NCI-H82 (cell line): ENCODE results near the gene CDKN1A.
A peak's percentile ranks its signal among the peaks of the same experiment; 100 is the strongest.

Source experiments
- DNase-seq: peaks from one replicate; lab custom pipeline; 2025; lab: John Stamatoyannopoulos, UW

The CDKN1A gene

GRCh38 chr6:36677059-36677749 lies 1.3 kb upstream of the CDKN1A start:
- DNase-seq = no peak

GRCh38 chr6:36677753-36678487 lies 594 bp upstream of the CDKN1A start:
- DNase-seq = no peak

- peak; percentile 35 for DNase-seq
Measured at GRCh38 chr6:36679043-36679833, 724 bp downstream of the CDKN1A start.

GRCh38 chr6:36682328-36683144 lies 4.0 kb downstream of the CDKN1A start:
- DNase-seq = no peak

GRCh38 chr6:36683145-36683655 lies 4.7 kb downstream of the CDKN1A start:
- no peak for DNase-seq

- no peak for DNase-seq
Measured at GRCh38 chr6:36683656-36684446, 5.3 kb downstream of the CDKN1A start.

- no peak for DNase-seq
Measured at GRCh38 chr6:36684447-36684812, 5.9 kb downstream of the CDKN1A start.

- DNase-seq = no peak
Measured at GRCh38 chr6:36685166-36685924, 6.8 kb downstream of the CDKN1A start.

GRCh38 chr6:36685926-36686667 lies 7.6 kb downstream of the CDKN1A start:
- no peak for DNase-seq

- DNase-seq = no peak
Measured at GRCh38 chr6:36686668-36687513, 8.4 kb downstream of the CDKN1A start.

GRCh38 chr6:36688063-36688738 lies 9.7 kb downstream of the CDKN1A start:
- no peak for DNase-seq

- DNase-seq = no peak
Measured at GRCh38 chr6:36688739-36689075, 10.2 kb downstream of the CDKN1A start.

GRCh38 chr6:36691011-36691410 lies 12.5 kb downstream of the CDKN1A start:
- DNase-seq = no peak

GRCh38 chr6:36691612-36692011 lies 13.1 kb downstream of the CDKN1A start:
- DNase-seq = no peak

- no peak for DNase-seq
Measured at GRCh38 chr6:36692220-36692619, 13.7 kb downstream of the CDKN1A start.

GRCh38 chr6:36692861-36693702 lies 14.6 kb downstream of the CDKN1A start:
- no peak for DNase-seq

- no peak for DNase-seq
Measured at GRCh38 chr6:36694616-36695015, 16.1 kb downstream of the CDKN1A start.
